ENCODE results near the gene ADCYAP1. TPM values are rescaled to one million over a fixed set of nuclear protein-coding genes. Genes with fewer than 3 reads are reported as not detected.

ADCYAP1 gene
- total and polyA plus RNA-seq, 4 donors = 0.05 to 0.48 (median 0.11) TPM

DNA sequence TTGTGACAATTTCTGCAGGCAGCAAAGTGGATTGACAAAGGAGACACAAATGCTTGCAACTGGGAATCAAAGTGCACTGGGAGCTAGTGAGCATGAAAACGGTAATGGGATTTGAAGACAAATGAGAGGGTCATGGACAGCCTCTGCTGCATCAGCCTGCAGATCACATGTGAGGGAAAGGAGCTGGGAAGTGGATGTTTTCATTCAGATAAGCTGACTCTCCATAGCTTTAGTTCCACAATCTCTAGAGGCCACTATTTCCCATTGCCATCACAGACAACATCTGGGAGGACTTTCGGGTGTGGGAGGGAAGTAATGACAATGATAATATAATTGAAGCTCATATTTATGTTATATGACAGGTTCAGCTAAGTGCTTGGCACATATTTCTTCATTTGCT is 28.4 kb downstream of the ADCYAP1 start:
- Histone ChIP-seq H3K9me3 (ENCODE audit: control insufficient read depth in 4 of 4, insufficient read depth in 3 of 4, low read length in 3 of 4) (no peaks in the 10 kb centered on the region), H3K4me1 (ENCODE audit: control insufficient read depth in 5 of 5, insufficient read depth in 5 of 5, low read length in 5 of 5) (no peaks in the 10 kb centered on the region), H3K4me3 (no peak overlapping the region), H3K27ac (ENCODE audit: low read depth in 1 of 2, low read length in 1 of 2) (no peak overlapping the region), H3K27me3 (ENCODE audit: control insufficient read depth in 3 of 3, insufficient read depth in 3 of 3, low read length in 2 of 3) (no peaks in the 10 kb centered on the region), H3K9ac (ENCODE audit: insufficient read depth in 1 of 2, low read length in 2 of 2) (no peak overlapping the region), H3K36me3 (ENCODE audit: control insufficient read depth in 4 of 4, insufficient read depth in 4 of 4, low read length in 4 of 4) (no peaks in the 10 kb centered on the region)
- TF ChIP-seq, protein P1, sequence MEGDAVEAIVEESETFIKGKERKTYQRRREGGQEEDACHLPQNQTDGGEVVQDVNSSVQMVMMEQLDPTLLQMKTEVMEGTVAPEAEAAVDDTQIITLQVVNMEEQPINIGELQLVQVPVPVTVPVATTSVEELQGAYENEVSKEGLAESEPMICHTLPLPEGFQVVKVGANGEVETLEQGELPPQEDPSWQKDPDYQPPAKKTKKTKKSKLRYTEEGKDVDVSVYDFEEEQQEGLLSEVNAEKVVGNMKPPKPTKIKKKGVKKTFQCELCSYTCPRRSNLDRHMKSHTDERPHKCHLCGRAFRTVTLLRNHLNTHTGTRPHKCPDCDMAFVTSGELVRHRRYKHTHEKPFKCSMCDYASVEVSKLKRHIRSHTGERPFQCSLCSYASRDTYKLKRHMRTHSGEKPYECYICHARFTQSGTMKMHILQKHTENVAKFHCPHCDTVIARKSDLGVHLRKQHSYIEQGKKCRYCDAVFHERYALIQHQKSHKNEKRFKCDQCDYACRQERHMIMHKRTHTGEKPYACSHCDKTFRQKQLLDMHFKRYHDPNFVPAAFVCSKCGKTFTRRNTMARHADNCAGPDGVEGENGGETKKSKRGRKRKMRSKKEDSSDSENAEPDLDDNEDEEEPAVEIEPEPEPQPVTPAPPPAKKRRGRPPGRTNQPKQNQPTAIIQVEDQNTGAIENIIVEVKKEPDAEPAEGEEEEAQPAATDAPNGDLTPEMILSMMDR (IDR thresholded peaks at IDR 0.05; ENCODE audit: control extremely low read depth, extremely low read depth) = no peak
- WGBS, 2 donors = 19 to 32% methylated on average over 2 of the region's 2 CpGs
- no peak for ATAC-seq (ENCODE audit: insufficient read depth, low FRiP score)
- DNase-seq = no peak

DNA sequence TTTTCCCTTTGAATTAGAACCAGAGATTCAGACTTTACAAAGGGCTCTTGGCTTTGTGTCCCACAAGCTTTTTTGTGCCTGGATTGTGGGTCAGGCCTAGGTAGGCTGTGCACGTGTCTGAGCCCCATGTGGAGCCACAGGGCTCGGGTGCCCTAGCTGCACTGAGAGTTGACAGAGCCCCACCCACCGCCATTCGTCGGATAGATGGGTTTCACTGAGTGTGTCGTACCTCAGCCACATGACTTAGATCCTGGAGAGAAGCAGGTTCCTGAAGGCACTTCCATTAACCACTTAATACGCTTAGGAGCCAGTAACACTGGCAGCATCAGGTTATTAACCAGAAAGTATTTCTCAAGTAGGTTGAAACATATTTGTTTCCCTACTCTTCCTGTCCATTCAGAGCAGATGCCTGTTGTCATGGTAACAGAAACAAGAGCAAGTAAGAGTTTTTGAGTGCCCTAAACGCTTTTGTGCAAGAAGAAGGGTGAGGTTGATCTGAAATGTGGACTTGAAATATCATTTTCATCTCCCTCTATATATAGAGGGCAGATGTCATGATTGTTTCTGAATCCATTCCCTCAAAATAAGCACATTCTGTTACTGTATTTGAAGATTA is 30.0 kb downstream of the ADCYAP1 start:
- no peaks in the 10 kb centered on the region for H3K9me3 ChIP-seq (ENCODE audit: control insufficient read depth in 4 of 4, insufficient read depth in 3 of 4, low read length in 3 of 4)
- ATAC-seq (ENCODE audit: insufficient read depth, low FRiP score) (peak; percentile 27), DNase-seq (peak in 1 of 3 donors; percentile 21)
- TF ChIP-seq, protein P1 (IDR thresholded peaks at IDR 0.05; ENCODE audit: control extremely low read depth, extremely low read depth) = no peak
- no peak overlapping the region for H3K9ac ChIP-seq (ENCODE audit: insufficient read depth in 1 of 2, low read length in 2 of 2)
- no peaks in the 10 kb centered on the region for H3K27me3 ChIP-seq (ENCODE audit: control insufficient read depth in 3 of 3, insufficient read depth in 3 of 3, low read length in 2 of 3)
- H3K4me3 ChIP-seq = no peak overlapping the region
- H3K27ac ChIP-seq (ENCODE audit: low read depth in 1 of 2, low read length in 1 of 2) = no peak overlapping the region
- no peaks in the 10 kb centered on the region for H3K4me1 ChIP-seq (ENCODE audit: control insufficient read depth in 5 of 5, insufficient read depth in 5 of 5, low read length in 5 of 5)
- no peaks in the 10 kb centered on the region for H3K36me3 ChIP-seq (ENCODE audit: control insufficient read depth in 4 of 4, insufficient read depth in 4 of 4, low read length in 4 of 4)
- WGBS, 2 donors = 46 to 59% methylated on average over 8 of the region's 8 CpGs

DNA sequence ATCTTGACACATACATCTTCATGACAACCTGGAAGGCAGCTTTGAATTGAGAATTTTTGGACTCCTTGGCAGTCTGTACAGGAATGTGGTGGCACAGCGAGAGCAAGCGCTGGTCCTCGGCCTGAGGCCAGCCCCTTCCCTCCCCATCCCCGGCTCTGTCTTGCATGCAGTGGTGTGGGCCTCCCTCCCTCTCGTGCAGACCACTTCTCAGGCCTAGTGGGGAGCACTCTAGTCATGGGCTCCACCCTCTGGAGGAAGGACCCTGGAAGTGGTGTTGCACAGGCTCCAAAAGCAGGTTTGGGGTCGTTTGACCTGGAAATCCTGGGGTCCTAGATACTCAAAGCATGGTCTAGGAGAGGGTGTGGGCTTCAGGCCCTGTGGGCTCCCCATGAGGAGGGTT is 32.3 kb downstream of the ADCYAP1 start:
- TF ChIP-seq, protein P1 (IDR thresholded peaks at IDR 0.05; ENCODE audit: control extremely low read depth, extremely low read depth) = no peak
- ATAC-seq (ENCODE audit: insufficient read depth, low FRiP score) (no peak), DNase-seq (no peak)
- no peaks in the 10 kb centered on the region for H3K4me1 ChIP-seq (ENCODE audit: control insufficient read depth in 5 of 5, insufficient read depth in 5 of 5, low read length in 5 of 5)
- no peak overlapping the region for H3K9ac ChIP-seq (ENCODE audit: insufficient read depth in 1 of 2, low read length in 2 of 2)
- WGBS, 2 donors = 45 to 76% methylated on average over 6 of the region's 6 CpGs
- no peak overlapping the region for H3K27ac ChIP-seq (ENCODE audit: low read depth in 1 of 2, low read length in 1 of 2)
- no peaks in the 10 kb centered on the region for H3K9me3 ChIP-seq (ENCODE audit: control insufficient read depth in 4 of 4, insufficient read depth in 3 of 4, low read length in 3 of 4)
- no peaks in the 10 kb centered on the region for H3K36me3 ChIP-seq (ENCODE audit: control insufficient read depth in 4 of 4, insufficient read depth in 4 of 4, low read length in 4 of 4)
- no peaks in the 10 kb centered on the region for H3K27me3 ChIP-seq (ENCODE audit: control insufficient read depth in 3 of 3, insufficient read depth in 3 of 3, low read length in 2 of 3)
- H3K4me3 ChIP-seq = no peak overlapping the region

- Histone ChIP-seq H3K4me3 (no peak overlapping the region), H3K4me1 (ENCODE audit: control insufficient read depth in 5 of 5, insufficient read depth in 5 of 5, low read length in 5 of 5) (no peaks in the 10 kb centered on the region), H3K36me3 (ENCODE audit: control insufficient read depth in 4 of 4, insufficient read depth in 4 of 4, low read length in 4 of 4) (no peaks in the 10 kb centered on the region), H3K9me3 (ENCODE audit: control insufficient read depth in 4 of 4, insufficient read depth in 3 of 4, low read length in 3 of 4) (no peaks in the 10 kb centered on the region), H3K9ac (ENCODE audit: insufficient read depth in 1 of 2, low read length in 2 of 2) (no peak overlapping the region), H3K27ac (ENCODE audit: low read depth in 1 of 2, low read length in 1 of 2) (no peak overlapping the region), H3K27me3 (ENCODE audit: control insufficient read depth in 3 of 3, insufficient read depth in 3 of 3, low read length in 2 of 3) (no peaks in the 10 kb centered on the region)
- TF ChIP-seq, protein P1 (IDR thresholded peaks at IDR 0.05; ENCODE audit: control extremely low read depth, extremely low read depth) = no peak
- no peak for DNase-seq
- no peak for ATAC-seq (ENCODE audit: insufficient read depth, low FRiP score)
- whole genome bisulfite sequencing, 2 donors = 54 to 70% methylated on average over 4 of the region's 4 CpGs
Observed at GRCh38 chr18:939166-939565, 34.5 kb downstream of the ADCYAP1 start.
